ENCODE measurements around the gene DTD1.

The DTD1 gene

DNA sequence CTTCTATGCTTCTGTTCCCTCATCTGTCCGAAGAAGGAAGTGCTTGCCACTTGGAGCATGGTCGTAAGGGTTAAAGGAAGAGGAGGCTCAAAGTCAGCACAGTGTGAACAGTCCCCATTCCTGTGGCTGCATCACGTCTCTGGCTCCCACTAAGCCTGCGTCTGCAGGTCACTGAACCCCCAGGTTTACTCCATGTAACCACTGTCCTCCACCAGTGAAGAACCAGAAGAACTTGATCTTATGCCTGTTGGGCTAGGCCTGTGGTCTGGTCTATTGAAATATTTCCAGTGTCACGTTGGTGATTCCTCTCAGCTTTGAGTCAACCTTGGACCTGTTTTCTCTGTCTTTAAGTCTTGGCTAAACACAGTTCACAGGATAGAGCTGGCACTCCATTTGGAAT is 179.8 kb downstream of the DTD1 start:
- DNase-seq (ENCODE audit: extremely low read depth, low read depth): no peak
- TF ChIP-seq, protein P1, sequence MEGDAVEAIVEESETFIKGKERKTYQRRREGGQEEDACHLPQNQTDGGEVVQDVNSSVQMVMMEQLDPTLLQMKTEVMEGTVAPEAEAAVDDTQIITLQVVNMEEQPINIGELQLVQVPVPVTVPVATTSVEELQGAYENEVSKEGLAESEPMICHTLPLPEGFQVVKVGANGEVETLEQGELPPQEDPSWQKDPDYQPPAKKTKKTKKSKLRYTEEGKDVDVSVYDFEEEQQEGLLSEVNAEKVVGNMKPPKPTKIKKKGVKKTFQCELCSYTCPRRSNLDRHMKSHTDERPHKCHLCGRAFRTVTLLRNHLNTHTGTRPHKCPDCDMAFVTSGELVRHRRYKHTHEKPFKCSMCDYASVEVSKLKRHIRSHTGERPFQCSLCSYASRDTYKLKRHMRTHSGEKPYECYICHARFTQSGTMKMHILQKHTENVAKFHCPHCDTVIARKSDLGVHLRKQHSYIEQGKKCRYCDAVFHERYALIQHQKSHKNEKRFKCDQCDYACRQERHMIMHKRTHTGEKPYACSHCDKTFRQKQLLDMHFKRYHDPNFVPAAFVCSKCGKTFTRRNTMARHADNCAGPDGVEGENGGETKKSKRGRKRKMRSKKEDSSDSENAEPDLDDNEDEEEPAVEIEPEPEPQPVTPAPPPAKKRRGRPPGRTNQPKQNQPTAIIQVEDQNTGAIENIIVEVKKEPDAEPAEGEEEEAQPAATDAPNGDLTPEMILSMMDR (IDR thresholded peaks at IDR 0.05; ENCODE audit: low read depth, low read length, missing control alignments): no peak
- H3K4me3 ChIP-seq (replicated peaks; ENCODE audit: low read depth, low read length): no peak overlapping the region

DNA sequence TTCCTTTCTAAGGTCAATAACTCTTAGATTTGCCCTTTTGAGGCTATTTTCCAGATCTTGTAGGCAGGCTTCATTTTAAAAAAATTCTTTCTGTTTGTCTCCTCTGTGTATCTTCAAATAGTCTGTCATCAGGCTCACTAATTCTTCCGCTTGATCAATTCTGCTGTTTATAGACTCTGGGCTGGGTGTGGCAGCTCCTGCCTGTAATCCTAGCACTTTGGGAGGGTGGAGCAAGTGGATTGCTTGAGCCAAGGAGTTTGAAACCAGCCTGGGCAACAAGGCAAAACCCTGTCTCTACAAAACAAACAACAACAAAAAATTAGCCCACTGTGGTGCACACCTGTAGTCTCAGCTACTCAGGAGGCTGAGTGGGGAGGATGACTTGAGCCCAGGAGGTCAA is 185.7 kb downstream of the DTD1 start:
- no peak overlapping the region for H3K4me3 ChIP-seq (replicated peaks; ENCODE audit: low read depth, low read length)
- DNase-seq (ENCODE audit: extremely low read depth, low read depth): no peak
- TF ChIP-seq, protein P1 (IDR thresholded peaks at IDR 0.05; ENCODE audit: low read depth, low read length, missing control alignments): no peak

DNA sequence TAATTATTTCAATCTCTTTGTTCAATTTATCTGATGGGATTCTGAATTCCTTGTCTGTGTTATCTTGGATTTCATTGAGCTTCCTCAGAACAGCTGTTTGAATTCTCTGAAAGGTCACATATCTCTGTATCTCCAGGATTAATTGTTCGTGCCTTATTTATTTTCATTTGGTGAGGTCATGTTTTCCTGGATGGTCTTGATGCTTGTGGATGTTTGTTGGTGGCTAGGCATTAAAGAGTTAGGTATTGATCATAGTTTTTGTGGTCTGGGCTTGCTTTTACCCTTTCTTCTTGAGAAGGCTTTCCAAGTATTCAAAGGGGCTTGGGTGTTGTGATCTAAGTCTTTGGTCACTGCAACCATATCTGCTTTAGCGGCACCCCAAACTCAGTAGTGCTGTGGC is 186.4 kb downstream of the DTD1 start:
- no peak for DNase-seq (ENCODE audit: extremely low read depth, low read depth)
- TF ChIP-seq, protein P1 (IDR thresholded peaks at IDR 0.05; ENCODE audit: low read depth, low read length, missing control alignments): no peak
- H3K4me3 ChIP-seq (replicated peaks; ENCODE audit: low read depth, low read length): no peak overlapping the region

GRCh38 chr20:18775633-18776032 is 187.8 kb downstream of the DTD1 start:
- no peak overlapping the region for H3K4me3 ChIP-seq (replicated peaks; ENCODE audit: low read depth, low read length)
- TF ChIP-seq, protein P1 (IDR thresholded peaks at IDR 0.05; ENCODE audit: low read depth, low read length, missing control alignments): no peak
- DNase-seq (ENCODE audit: extremely low read depth, low read depth): no peak

DNA sequence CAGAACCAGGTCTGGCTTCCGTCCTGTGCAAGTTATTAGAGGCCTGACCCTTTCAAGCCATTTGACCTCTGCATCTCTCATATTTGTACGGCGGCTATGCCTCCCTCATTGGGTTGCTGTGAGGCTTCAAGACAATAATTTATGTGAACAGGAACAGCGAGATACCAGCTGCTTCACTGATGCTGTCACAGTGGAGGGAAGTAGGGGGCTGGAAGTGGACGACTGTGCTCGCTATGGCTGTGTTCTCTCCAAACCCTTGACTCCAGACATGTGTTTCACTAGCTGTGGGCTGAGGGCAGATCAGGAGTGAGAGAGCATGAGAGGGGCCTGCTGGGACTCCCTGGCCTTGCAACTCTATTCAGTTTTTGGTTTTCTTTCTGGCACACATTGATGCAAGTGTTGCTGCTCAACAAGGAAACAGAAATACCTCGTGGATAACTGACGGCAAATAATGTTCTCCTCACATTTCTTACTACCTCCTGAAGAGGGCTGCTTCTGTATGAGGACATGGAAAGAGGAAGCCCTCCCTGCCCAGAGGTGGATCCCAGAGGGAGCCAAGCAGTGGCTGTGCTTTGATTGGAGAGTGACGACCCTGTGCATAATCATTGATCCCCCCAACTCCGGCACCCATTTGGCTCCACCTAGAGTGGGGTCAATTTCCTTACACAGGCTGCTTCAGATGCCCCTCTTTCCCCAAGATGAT is 191.0 kb downstream of the DTD1 start:
- TF ChIP-seq, protein P1 (IDR thresholded peaks at IDR 0.05; ENCODE audit: low read depth, low read length, missing control alignments): no peak
- no peak for DNase-seq (ENCODE audit: extremely low read depth, low read depth)
- H3K4me3 ChIP-seq (replicated peaks; ENCODE audit: low read depth, low read length): no peak overlapping the region

DNA sequence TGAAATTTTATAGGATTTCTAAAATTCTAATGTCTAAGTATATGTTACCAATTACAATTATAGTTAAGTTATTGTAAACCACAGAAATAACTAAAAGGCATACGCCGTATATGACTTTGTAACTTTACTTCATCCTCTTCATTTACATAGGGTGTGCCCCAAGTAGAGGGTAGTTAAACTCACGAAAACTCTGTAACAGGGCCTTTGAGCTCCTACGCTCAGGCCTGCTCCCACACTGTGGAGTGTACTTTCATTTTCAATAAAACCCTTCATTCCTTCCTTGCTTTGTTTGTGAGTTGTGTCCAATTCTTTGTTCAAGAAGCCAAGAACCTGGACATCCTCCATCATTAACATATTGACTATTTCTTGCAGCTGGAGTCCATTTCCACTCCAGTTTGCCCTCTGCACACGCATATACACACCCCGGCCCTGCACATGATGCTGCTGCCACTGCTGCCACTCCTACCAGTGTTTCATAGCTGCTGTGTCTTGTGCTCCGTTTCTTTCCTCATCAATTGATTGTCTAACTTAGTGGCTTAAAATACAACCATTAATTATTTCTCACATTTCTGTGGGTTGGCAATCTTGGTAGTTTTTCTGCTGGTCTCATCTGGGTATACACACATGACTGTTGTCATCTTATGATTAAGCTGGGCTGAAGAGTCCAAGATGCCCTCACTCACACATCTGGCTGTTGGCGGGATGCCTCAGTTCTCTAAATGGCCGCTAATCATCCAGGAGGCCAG is 192.7 kb downstream of the DTD1 start:
- TF ChIP-seq, protein P1 (IDR thresholded peaks at IDR 0.05; ENCODE audit: low read depth, low read length, missing control alignments): no peak
- H3K4me3 ChIP-seq (replicated peaks; ENCODE audit: low read depth, low read length): no peak overlapping the region
- DNase-seq (ENCODE audit: extremely low read depth, low read depth): no peak
